ENCODE measurements around the gene PTF1A.

The PTF1A gene

GRCh38 chr10:23201837-23202236 is 9.7 kb downstream of the PTF1A start:
- Histone ChIP-seq H3K4me1 (ENCODE audit: control insufficient read depth in 2 of 2, insufficient read depth in 1 of 2, low read depth in 1 of 2, low read length in 2 of 2) (peaks cover 0 to 10% of the 10 kb centered on the region in 2 donors), H3K23ac (ENCODE audit: low read depth, low read length, poor library complexity) (no peak overlapping the region), H2AFZ (ENCODE audit: low read length) (no peak overlapping the region), H2AK5ac (ENCODE audit: low read depth, low read length) (no peak overlapping the region), H3K9ac (ENCODE audit: low read depth, low read length, poor library complexity) (no peak overlapping the region), H3K14ac (ENCODE audit: low read length) (no peak overlapping the region), H4K8ac (ENCODE audit: low read depth, low read length) (no peak overlapping the region), H3K18ac (ENCODE audit: low read length) (no peak overlapping the region), H2BK12ac (ENCODE audit: low read length) (no peak overlapping the region), H3K27me3 (ENCODE audit: control insufficient read depth in 3 of 3, insufficient read depth in 3 of 3, low read depth in 1 of 3, low read length in 3 of 3) (peaks cover 23 to 97% (median 82%) of the 10 kb centered on the region in 3 experiments), H3K36me3 (replicated peaks in 1 of 2; ENCODE audit: control insufficient read depth in 2 of 2, insufficient read depth in 2 of 2, low read length in 2 of 2) (no peaks in the 10 kb centered on the region), H3K4me2 (ENCODE audit: insufficient read depth, low read length, poor library complexity, severe bottlenecking) (no peak overlapping the region), H3K4ac (ENCODE audit: low read length) (no peak overlapping the region), H4K91ac (ENCODE audit: low read depth, low read length, poor library complexity) (no peak overlapping the region), H3K4me3 (ENCODE audit: low read length in 2 of 2) (no peak overlapping the region), H3K9me3 (replicated peaks in 1 of 2; ENCODE audit: control insufficient read depth in 2 of 2, insufficient read depth in 1 of 2, low read depth in 1 of 2, low read length in 2 of 2) (no peaks in the 10 kb centered on the region), H2BK15ac (ENCODE audit: low read length) (no peak overlapping the region), H2BK120ac (ENCODE audit: low read depth, low read length) (no peak overlapping the region), H3K27ac (replicated peaks; ENCODE audit: low read length) (no peak overlapping the region), H2BK5ac (ENCODE audit: low read length) (no peak overlapping the region), H3K79me1 (ENCODE audit: low read depth, low read length) (no peaks in the 10 kb centered on the region)
- no CpG with 5 or more reads among the region's 4 CpGs for WGBS, 2 donors (ENCODE audit: extremely low coverage in 2 of 2, insufficient read length in 2 of 2, insufficient replicate concordance in 1 of 2)
- DNase-seq (ENCODE audit: low spot score) = no peak

GRCh38 chr10:23202779-23203178 is 10.7 kb downstream of the PTF1A start:
- no peak overlapping the region for H3K27ac ChIP-seq (replicated peaks; ENCODE audit: low read length)
- H3K4me3 ChIP-seq (ENCODE audit: low read length in 2 of 2) = no peak overlapping the region
- no peak overlapping the region for H3K4ac ChIP-seq (ENCODE audit: low read length)
- no peak overlapping the region for H3K14ac ChIP-seq (ENCODE audit: low read length)
- no peak overlapping the region for H3K4me2 ChIP-seq (ENCODE audit: insufficient read depth, low read length, poor library complexity, severe bottlenecking)
- no peak overlapping the region for H4K8ac ChIP-seq (ENCODE audit: low read depth, low read length)
- peaks cover 18 to 94% (median 73%) of the 10 kb centered on the region in 3 experiments for H3K27me3 ChIP-seq (ENCODE audit: control insufficient read depth in 3 of 3, insufficient read depth in 3 of 3, low read depth in 1 of 3, low read length in 3 of 3)
- H2BK12ac ChIP-seq (ENCODE audit: low read length) = no peak overlapping the region
- WGBS, 2 donors (ENCODE audit: extremely low coverage in 2 of 2, insufficient read length in 2 of 2, insufficient replicate concordance in 1 of 2) = no CpG with 5 or more reads among the region's 3 CpGs
- H3K36me3 ChIP-seq (replicated peaks in 1 of 2; ENCODE audit: control insufficient read depth in 2 of 2, insufficient read depth in 2 of 2, low read length in 2 of 2) = no peaks in the 10 kb centered on the region
- H2BK5ac ChIP-seq (ENCODE audit: low read length) = no peak overlapping the region
- H2BK120ac ChIP-seq (ENCODE audit: low read depth, low read length) = no peak overlapping the region
- H3K9me3 ChIP-seq (replicated peaks in 1 of 2; ENCODE audit: control insufficient read depth in 2 of 2, insufficient read depth in 1 of 2, low read depth in 1 of 2, low read length in 2 of 2) = no peaks in the 10 kb centered on the region
- peaks cover 0 to 10% of the 10 kb centered on the region in 2 donors for H3K4me1 ChIP-seq (ENCODE audit: control insufficient read depth in 2 of 2, insufficient read depth in 1 of 2, low read depth in 1 of 2, low read length in 2 of 2)
- H2BK15ac ChIP-seq (ENCODE audit: low read length) = no peak overlapping the region
- no peak overlapping the region for H3K18ac ChIP-seq (ENCODE audit: low read length)
- H3K79me1 ChIP-seq (ENCODE audit: low read depth, low read length) = no peaks in the 10 kb centered on the region
- H2AK5ac ChIP-seq (ENCODE audit: low read depth, low read length) = no peak overlapping the region
- DNase-seq (ENCODE audit: low spot score) = no peak
- no peak overlapping the region for H3K9ac ChIP-seq (ENCODE audit: low read depth, low read length, poor library complexity)
- H2AFZ ChIP-seq (ENCODE audit: low read length) = no peak overlapping the region
- H4K91ac ChIP-seq (ENCODE audit: low read depth, low read length, poor library complexity) = no peak overlapping the region
- H3K23ac ChIP-seq (ENCODE audit: low read depth, low read length, poor library complexity) = no peak overlapping the region

GRCh38 chr10:23203369-23204325 is 11.5 kb downstream of the PTF1A start:
- Histone ChIP-seq H2AFZ (ENCODE audit: low read length) (no peak overlapping the region), H3K4me2 (ENCODE audit: insufficient read depth, low read length, poor library complexity, severe bottlenecking) (no peak overlapping the region), H4K8ac (ENCODE audit: low read depth, low read length) (no peak overlapping the region), H2BK12ac (ENCODE audit: low read length) (no peak overlapping the region), H3K27me3 (ENCODE audit: control insufficient read depth in 3 of 3, insufficient read depth in 3 of 3, low read depth in 1 of 3, low read length in 3 of 3) (peaks cover 16 to 89% (median 64%) of the 10 kb centered on the region in 3 experiments), H3K79me1 (ENCODE audit: low read depth, low read length) (no peaks in the 10 kb centered on the region), H2BK5ac (ENCODE audit: low read length) (no peak overlapping the region), H3K9ac (ENCODE audit: low read depth, low read length, poor library complexity) (no peak overlapping the region), H3K27ac (replicated peaks; ENCODE audit: low read length) (no peak overlapping the region), H3K4me1 (ENCODE audit: control insufficient read depth in 2 of 2, insufficient read depth in 1 of 2, low read depth in 1 of 2, low read length in 2 of 2) (peaks cover 0 to 10% of the 10 kb centered on the region in 2 donors), H2BK15ac (ENCODE audit: low read length) (no peak overlapping the region), H3K23ac (ENCODE audit: low read depth, low read length, poor library complexity) (no peak overlapping the region), H2BK120ac (ENCODE audit: low read depth, low read length) (no peak overlapping the region), H3K18ac (ENCODE audit: low read length) (no peak overlapping the region), H2AK5ac (ENCODE audit: low read depth, low read length) (no peak overlapping the region), H3K36me3 (replicated peaks in 1 of 2; ENCODE audit: control insufficient read depth in 2 of 2, insufficient read depth in 2 of 2, low read length in 2 of 2) (no peaks in the 10 kb centered on the region), H3K14ac (ENCODE audit: low read length) (no peak overlapping the region), H3K4me3 (ENCODE audit: low read length in 2 of 2) (no peak overlapping the region), H3K9me3 (replicated peaks in 1 of 2; ENCODE audit: control insufficient read depth in 2 of 2, insufficient read depth in 1 of 2, low read depth in 1 of 2, low read length in 2 of 2) (no peaks in the 10 kb centered on the region), H4K91ac (ENCODE audit: low read depth, low read length, poor library complexity) (no peak overlapping the region), H3K4ac (ENCODE audit: low read length) (no peak overlapping the region)
- DNase-seq (ENCODE audit: low spot score) = no peak
- no CpG with 5 or more reads among the region's 29 CpGs for WGBS, 2 donors (ENCODE audit: extremely low coverage in 2 of 2, insufficient read length in 2 of 2, insufficient replicate concordance in 1 of 2)

- H3K4me1 ChIP-seq (ENCODE audit: control insufficient read depth in 2 of 2, insufficient read depth in 1 of 2, low read depth in 1 of 2, low read length in 2 of 2) = peaks cover 0 to 10% of the 10 kb centered on the region in 2 donors
- H3K14ac ChIP-seq (ENCODE audit: low read length) = no peak overlapping the region
- peaks cover 16 to 81% (median 53%) of the 10 kb centered on the region in 3 experiments for H3K27me3 ChIP-seq (ENCODE audit: control insufficient read depth in 3 of 3, insufficient read depth in 3 of 3, low read depth in 1 of 3, low read length in 3 of 3)
- H3K4me3 ChIP-seq (ENCODE audit: low read length in 2 of 2) = no peak overlapping the region
- H4K8ac ChIP-seq (ENCODE audit: low read depth, low read length) = no peak overlapping the region
- no peak overlapping the region for H4K91ac ChIP-seq (ENCODE audit: low read depth, low read length, poor library complexity)
- no peaks in the 10 kb centered on the region for H3K36me3 ChIP-seq (replicated peaks in 1 of 2; ENCODE audit: control insufficient read depth in 2 of 2, insufficient read depth in 2 of 2, low read length in 2 of 2)
- H3K18ac ChIP-seq (ENCODE audit: low read length) = no peak overlapping the region
- H3K23ac ChIP-seq (ENCODE audit: low read depth, low read length, poor library complexity) = no peak overlapping the region
- no peaks in the 10 kb centered on the region for H3K79me1 ChIP-seq (ENCODE audit: low read depth, low read length)
- no peak overlapping the region for H3K9ac ChIP-seq (ENCODE audit: low read depth, low read length, poor library complexity)
- no peak overlapping the region for H3K4me2 ChIP-seq (ENCODE audit: insufficient read depth, low read length, poor library complexity, severe bottlenecking)
- H3K27ac ChIP-seq (replicated peaks; ENCODE audit: low read length) = no peak overlapping the region
- no peak overlapping the region for H3K4ac ChIP-seq (ENCODE audit: low read length)
- H2BK5ac ChIP-seq (ENCODE audit: low read length) = no peak overlapping the region
- no peak overlapping the region for H2BK15ac ChIP-seq (ENCODE audit: low read length)
- no peak overlapping the region for H2AFZ ChIP-seq (ENCODE audit: low read length)
- no peaks in the 10 kb centered on the region for H3K9me3 ChIP-seq (replicated peaks in 1 of 2; ENCODE audit: control insufficient read depth in 2 of 2, insufficient read depth in 1 of 2, low read depth in 1 of 2, low read length in 2 of 2)
- H2BK12ac ChIP-seq (ENCODE audit: low read length) = no peak overlapping the region
- H2BK120ac ChIP-seq (ENCODE audit: low read depth, low read length) = no peak overlapping the region
- no peak for DNase-seq (ENCODE audit: low spot score)
- WGBS, 2 donors (ENCODE audit: extremely low coverage in 2 of 2, insufficient read length in 2 of 2, insufficient replicate concordance in 1 of 2) = no CpG with 5 or more reads among the region's 10 CpGs
- no peak overlapping the region for H2AK5ac ChIP-seq (ENCODE audit: low read depth, low read length)
Measured at GRCh38 chr10:23204773-23205172, 12.7 kb downstream of the PTF1A start.

All from neuronal stem cell (in vitro differentiated cells).